Liver (tissue), 9 donors: ENCODE results near the gene GBE1. TPM values are rescaled to one million over a fixed set of nuclear protein-coding genes. Genes with fewer than 3 reads are reported as not detected.

Experiments used
- DNase-seq: peaks from one replicate; pipeline ENCODE4 v3.0.0-alpha.2; 2017; ENCODE audit warnings: low spot score
- H3K27ac ChIP-seq, 2 donors: one replicate each; pipeline ENCODE4 v1.7.0; 2013; ENCODE audit warnings: inconsistent platforms in 2 of 2, low read length in 2 of 2, control low read depth in 1 of 2, low read depth in 1 of 2, mild to moderate bottlenecking in 1 of 2
- H3K27me3 ChIP-seq, 4 donors: one replicate each; pipeline versions ENCODE4 v1.6.1 to v1.7.0; 2013; ENCODE audit warnings: low read length in 3 of 4, inconsistent platforms in 1 of 4, mild to moderate bottlenecking in 1 of 4, moderate library complexity in 1 of 4; ENCODE audit not compliant: control insufficient read depth in 4 of 4, insufficient read depth in 4 of 4
- H3K36me3 ChIP-seq, 4 donors: one replicate each; pipeline versions ENCODE4 v1.6.1 to v1.7.0; 2013; ENCODE audit warnings: low read length in 3 of 4, mild to moderate bottlenecking in 3 of 4, low read depth in 1 of 4, moderate library complexity in 1 of 4; ENCODE audit not compliant: control insufficient read depth in 4 of 4, insufficient read depth in 3 of 4
- H3K4me1 ChIP-seq, 4 donors: one replicate each; pipeline versions ENCODE4 v1.6.1 to v1.7.0; 2013; ENCODE audit warnings: low read length in 3 of 4, mild to moderate bottlenecking in 3 of 4, moderate library complexity in 1 of 4; ENCODE audit not compliant: control insufficient read depth in 4 of 4, insufficient read depth in 4 of 4
- H3K4me3 ChIP-seq, 3 donors: one replicate each; pipeline versions ENCODE4 v1.6.1 to v1.7.0; 2013; ENCODE audit warnings: low read length in 3 of 3, control low read depth in 1 of 3, low read depth in 1 of 3, mild to moderate bottlenecking in 1 of 3
- H3K9ac ChIP-seq, 2 donors: one replicate each; pipeline ENCODE4 v1.7.0; 2013; ENCODE audit warnings: low read length in 2 of 2, mild to moderate bottlenecking in 2 of 2, moderate library complexity in 2 of 2, control low read depth in 1 of 2, low read depth in 1 of 2
- H3K9me3 ChIP-seq, 4 donors: one replicate each; pipeline versions ENCODE4 v1.6.1 to v1.7.0; 2013; ENCODE audit warnings: low read length in 3 of 4; ENCODE audit not compliant: control insufficient read depth in 4 of 4
- ATF3 ChIP-seq: IDR thresholded peaks from 2 replicates; pipeline ENCODE4 v1.6.1; 2016; ENCODE audit warnings: antibody characterized with exemption
- CTCF ChIP-seq: fragments of 150-350 bp; IDR thresholded peaks from 2 replicates; pipeline ENCODE4 v1.5.1; 2017; ENCODE audit warnings: improper control_type of control experiment, low read depth, low read length; ENCODE audit not compliant: missing input control
- EGR1 ChIP-seq, 2 donors: IDR thresholded peaks; 2 replicates each; pipeline ENCODE4 v1.6.1; 2016 to 2018; ENCODE audit warnings: antibody characterized with exemption in 2 of 2, low read depth in 2 of 2
- FOXA1 ChIP-seq: IDR thresholded peaks from 2 replicates; pipeline ENCODE4 v1.6.1; 2016; ENCODE audit warnings: antibody characterized with exemption
- FOXA2 ChIP-seq: IDR thresholded peaks from 2 replicates; pipeline ENCODE4 v1.6.1; 2016; ENCODE audit warnings: antibody characterized with exemption
- GABPA ChIP-seq, 2 donors: IDR thresholded peaks in 1 of 2; conservative IDR thresholded peaks in 1 of 2; 2 replicates each; pipeline ENCODE4 v1.6.1; 2016; ENCODE audit warnings: antibody characterized with exemption in 2 of 2, mild to moderate bottlenecking in 1 of 2, moderate library complexity in 1 of 2
- HNF4A ChIP-seq, 2 donors: conservative IDR thresholded peaks; 2 replicates each; pipeline ENCODE4 v1.6.1; 2016; ENCODE audit warnings: antibody characterized with exemption in 2 of 2, mild to moderate bottlenecking in 2 of 2
- HNF4G ChIP-seq: IDR thresholded peaks from 2 replicates; pipeline ENCODE4 v1.6.1; 2016; ENCODE audit warnings: antibody characterized with exemption
- JUND ChIP-seq, 2 donors: IDR thresholded peaks; 2 replicates each; pipeline ENCODE4 v1.6.1; 2016; ENCODE audit warnings: antibody characterized with exemption in 2 of 2
- MAX ChIP-seq: IDR thresholded peaks from 2 replicates; pipeline ENCODE4 v1.6.1; 2016; ENCODE audit warnings: antibody characterized with exemption
- NR2F2 ChIP-seq: IDR thresholded peaks from 2 replicates; pipeline ENCODE4 v1.6.1; 2016; ENCODE audit warnings: antibody characterized with exemption
- RAD21 ChIP-seq, 2 donors: IDR thresholded peaks; 2 replicates each; pipeline ENCODE4 v1.6.1; 2016; ENCODE audit warnings: antibody characterized with exemption in 2 of 2, mild to moderate bottlenecking in 2 of 2
- REST ChIP-seq: IDR thresholded peaks from 2 replicates; pipeline ENCODE4 v1.6.1; 2016; ENCODE audit warnings: antibody characterized with exemption, mild to moderate bottlenecking
- RXRA ChIP-seq, 2 donors: IDR thresholded peaks; 2 replicates each; pipeline ENCODE4 v1.6.1; 2017 to 2018; ENCODE audit warnings: antibody characterized with exemption in 2 of 2, mild to moderate bottlenecking in 1 of 2
- SP1 ChIP-seq: IDR thresholded peaks from 2 replicates; pipeline ENCODE4 v1.6.1; 2018; ENCODE audit warnings: antibody characterized with exemption, mild to moderate bottlenecking
- TAF1 ChIP-seq: conservative IDR thresholded peaks from 2 replicates; pipeline ENCODE4 v1.6.1; 2016; ENCODE audit warnings: antibody characterized with exemption, mild to moderate bottlenecking
- YY1 ChIP-seq: IDR thresholded peaks from 2 replicates; pipeline ENCODE4 v1.6.1; 2016; ENCODE audit warnings: antibody characterized with exemption, mild to moderate bottlenecking
- ZBTB33 ChIP-seq: IDR thresholded peaks from 2 replicates; pipeline ENCODE4 v1.6.1; 2016; ENCODE audit warnings: antibody characterized with exemption
- WGBS: extraction: QIAGEN DNeasy Blood & Tissue Kit; methylation state at CpG from one replicate; pipeline ENCODE4 v1.1.7; 2013; 5-methylcytosine and 5-hydroxymethylcytosine counted together
- polyA plus RNA-seq, 2 donors: library from polyadenylated mRNA; stranded (reverse) in 1 of 2; unstranded in 1 of 2; fragments of 200-250 nt in 1 of 2; fragments of >200 nt in 1 of 2; fragmentation: Nextera tagmentation in 1 of 2; extraction: Ambion mirVana in 1 of 2; gene quantifications; one replicate each; pipeline versions ENCODE4 v1.2.1 to v1.2.3, GENCODE V29; 2013 to 2015
- total RNA-seq, 2 donors: library from RNA; depleted of rRNA; stranded (reverse); fragments of >200 nt; gene quantifications; one replicate each; pipeline ENCODE4 v1.2.3, GENCODE V29; 2014
- donor health status: healthy.
- donor health status: healthy.
- donor health status: healthy.
- donor health status: healthy.
- donor health status: healthy.

GBE1 gene
- total and polyA plus RNA-seq, 4 donors = 22.5 to 95.6 (median 25.8) TPM

- H3K4me1 ChIP-seq = no peaks in the 10 kb centered on the region
- no peak overlapping the region for H3K4me3 ChIP-seq
- H3K27me3 ChIP-seq = no peaks in the 10 kb centered on the region
- no peaks in the 10 kb centered on the region for H3K9me3 ChIP-seq
- 95% methylated on average over 5 of the region's 5 CpGs for WGBS
- peaks cover 0 to 3% (median 2%) of the 10 kb centered on the region in 4 donors for H3K36me3 ChIP-seq
- H3K9ac ChIP-seq = no peak overlapping the region
- no peak overlapping the region for H3K27ac ChIP-seq
- TF ChIP-seq RAD21 (IDR thresholded peaks at IDR 0.05) = no peak
- TF ChIP-seq ATF3 = no peak
- no peak for TF ChIP-seq NR2F2
- no peak for TF ChIP-seq TAF1
- TF ChIP-seq SP1 = no peak
- no peak for TF ChIP-seq REST
- TF ChIP-seq MAX = no peak
- no peak for TF ChIP-seq HNF4A (conservative IDR thresholded peaks at IDR 0.05)
- TF ChIP-seq RXRA (IDR thresholded peaks at IDR 0.05) = no peak
- TF ChIP-seq YY1 = no peak
- no peak for TF ChIP-seq ZBTB33
- TF ChIP-seq FOXA2 = no peak
- TF ChIP-seq GABPA (IDR thresholded peaks at IDR 0.05 in 1 of 2, conservative IDR thresholded peaks at IDR 0.05 in 1 of 2) = no peak
- no peak for TF ChIP-seq EGR1 (IDR thresholded peaks at IDR 0.05; ENCODE audit: low read depth in 2 of 2)
- no peak for TF ChIP-seq JUND (IDR thresholded peaks at IDR 0.05)
- no peak for TF ChIP-seq CTCF
- no peak for TF ChIP-seq HNF4G
- TF ChIP-seq FOXA1 = no peak
- DNase-seq = no peak
Measured at GRCh38 chr3:81694662-81695061, 66.8 kb downstream of the GBE1 start.
